Erythroblast (primary cell): ENCODE results near the gene ZNF407.

Source experiments
- GATA1 ChIP-seq: IDR thresholded peaks from 2 replicates; pipeline ENCODE4 v1.6.1; 2011; ENCODE audit warnings: low read depth, mild to moderate bottlenecking, control low read depth, low read length, moderate library complexity
- POLR2A ChIP-seq: IDR thresholded peaks from 2 replicates; pipeline ENCODE4 v1.6.1; 2011; ENCODE audit warnings: mild to moderate bottlenecking, low read length

GRCh38 chr18:74635224-74635975, 37.7 kb downstream of the ZNF407 start:
- no peak for TF ChIP-seq POLR2A
- no peak for TF ChIP-seq GATA1
